Stomach (tissue), 9 donors: ENCODE measurements around the gene ZMYND12. TPM values are rescaled to one million over a fixed set of nuclear protein-coding genes. Genes with fewer than 3 reads are reported as not detected.

Experiments used
- DNase-seq, 2 donors: peaks; one replicate each; pipeline versions ENCODE4 v3.0.0 to v3.0.0-alpha.2; 2013 to 2019
- H3K27ac ChIP-seq, 5 donors: fragments of 200-600 bp in 4 of 5; sonication (generic) in 4 of 5; one replicate each; pipeline ENCODE4 v1.5.1; 2013 to 2019; ENCODE audit warnings: mild to moderate bottlenecking in 1 of 5, moderate library complexity in 1 of 5
- H3K27me3 ChIP-seq, 3 donors: fragments of 200-600 bp; sonication (generic); one replicate each; pipeline ENCODE4 v1.5.1; 2017 to 2019; ENCODE audit warnings: mixed run types in 1 of 3
- H3K36me3 ChIP-seq, 4 donors: fragments of 200-600 bp; sonication (generic); 1 replicate in 3 of 4; 2 replicates in 1 of 4; pipeline ENCODE4 v1.5.1; 2016 to 2019
- H3K4me1 ChIP-seq, 4 donors: fragments of 200-600 bp; sonication (generic); one replicate each; pipeline ENCODE4 v1.5.1; 2016 to 2019
- H3K4me3 ChIP-seq, 4 donors: fragments of 200-600 bp; sonication (generic) in 3 of 4; one replicate each; pipeline ENCODE4 v1.5.1; 2016 to 2019; ENCODE audit warnings: mild to moderate bottlenecking in 1 of 4
- H3K9me3 ChIP-seq, 4 donors: fragments of 200-600 bp; sonication (generic); one replicate each; pipeline ENCODE4 v1.5.1; 2016 to 2019
- CTCF ChIP-seq, 7 experiments: fragments of 450-650 bp in 4 of 7; fragments of 200-600 bp in 3 of 7; sonication (generic) in 3 of 7; IDR thresholded peaks; one replicate each; pipeline ENCODE4 v1.5.1; 2016 to 2019; ENCODE audit warnings: antibody characterized with exemption in 7 of 7, control low read depth in 2 of 7, mild to moderate bottlenecking in 1 of 7
- EP300 ChIP-seq: sonication (generic); formaldehyde crosslinking; IDR thresholded peaks from one replicate; pipeline ENCODE4 v1.6.1; 2017; ENCODE audit warnings: antibody characterized with exemption
- POLR2A ChIP-seq, 4 donors: fragments of 450-650 bp; IDR thresholded peaks; one replicate each; pipeline ENCODE4 v1.6.1; 2016; ENCODE audit warnings: antibody characterized with exemption in 4 of 4, control low read depth in 2 of 4, mild to moderate bottlenecking in 1 of 4, moderate library complexity in 1 of 4
- POLR2AphosphoS5 ChIP-seq, 3 donors: sonication (generic); formaldehyde crosslinking; IDR thresholded peaks; one replicate each; pipeline ENCODE4 v1.6.1; 2016; ENCODE audit warnings: antibody characterized with exemption in 3 of 3
- WGBS, 5 donors: extraction: QIAGEN DNeasy Blood & Tissue Kit in 3 of 5; methylation state at CpG; one replicate each; pipeline versions ENCODE4 v1.1.5 to v1.1.7; 2013 to 2018; 5-methylcytosine and 5-hydroxymethylcytosine counted together
- intact Hi-C: fragments of 100-400 bp; cut with DNase I; formaldehyde crosslinking; loops from one replicate; pipeline ENCODE4 v1.15.1; 2023; ENCODE audit warnings: low total_unique reads
- polyA plus RNA-seq, 3 donors: library from polyadenylated mRNA; stranded (reverse); fragments of 200-250 nt; gene quantifications; one replicate each; pipeline ENCODE4 v1.2.3, GENCODE V29; 2013
- total RNA-seq, 5 donors: library from RNA; depleted of rRNA; stranded (reverse); fragments of >200 nt; gene quantifications; one replicate each; pipeline versions ENCODE4 v1.1.0 to v1.2.3, GENCODE V29; 2014 to 2016
- donor health status: healthy with polysubstance abuse.
- donor health status: Bipolar disorder and iron deficiency.
- donor health status: healthy.

ZMYND12 gene
- total and polyA plus RNA-seq, 8 donors, result 0.18 to 245 (median 1.9) TPM; not detected in 2

- intact Hi-C loops, result no loop called here
Observed at GRCh38 chr1:42484382-42484781, 28.6 kb upstream of the ZMYND12 start.

GRCh38 chr1:42482635-42483153, 26.9 kb upstream of the ZMYND12 start:
- H3K27ac ChIP-seq, result no peak overlapping the region
- intact Hi-C loops, result no loop called here
- H3K4me3 ChIP-seq, result no peak overlapping the region
- TF ChIP-seq CTCF (IDR thresholded peaks at IDR 0.05), result no peak
- TF ChIP-seq POLR2A (IDR thresholded peaks at IDR 0.05), result no peak
- no peak for TF ChIP-seq POLR2AphosphoS5 (IDR thresholded peaks at IDR 0.05)
- TF ChIP-seq EP300, result no peak
- no peak for DNase-seq
- no peaks in the 10 kb centered on the region for H3K4me1 ChIP-seq
- no peaks in the 10 kb centered on the region for H3K9me3 ChIP-seq
- H3K36me3 ChIP-seq, result peaks cover 4 to 42% (median 31%) of the 10 kb centered on the region in 4 donors
- no peaks in the 10 kb centered on the region for H3K27me3 ChIP-seq
- 83 to 93% (median 89%) methylated on average over 2 of the region's 2 CpGs for WGBS, 5 donors

More at GRCh38 chr1:42484382-42484781, 28.6 kb upstream of the ZMYND12 start:
- DNase-seq, result no peak
- no peaks in the 10 kb centered on the region for H3K9me3 ChIP-seq
- no peak overlapping the region for H3K27ac ChIP-seq
- WGBS, 5 donors, result 81 to 90% (median 84%) methylated on average over 2 of the region's 2 CpGs
- TF ChIP-seq CTCF (IDR thresholded peaks at IDR 0.05) (no peak), POLR2AphosphoS5 (IDR thresholded peaks at IDR 0.05) (no peak), EP300 (no peak), POLR2A (IDR thresholded peaks at IDR 0.05) (no peak)
- peaks cover 4 to 42% (median 31%) of the 10 kb centered on the region in 4 donors for H3K36me3 ChIP-seq
- H3K4me3 ChIP-seq, result no peak overlapping the region
- no peaks in the 10 kb centered on the region for H3K27me3 ChIP-seq
- H3K4me1 ChIP-seq, result no peaks in the 10 kb centered on the region

- Histone ChIP-seq H3K27ac (no peak overlapping the region), H3K27me3 (no peaks in the 10 kb centered on the region), H3K9me3 (no peaks in the 10 kb centered on the region), H3K4me1 (no peaks in the 10 kb centered on the region), H3K36me3 (peaks cover 4 to 37% (median 31%) of the 10 kb centered on the region in 4 donors), H3K4me3 (no peak overlapping the region)
- DNase-seq, result no peak
- intact Hi-C loops, result no loop called here
- TF ChIP-seq CTCF (IDR thresholded peaks at IDR 0.05) (no peak), POLR2AphosphoS5 (IDR thresholded peaks at IDR 0.05) (no peak), EP300 (no peak), POLR2A (IDR thresholded peaks at IDR 0.05) (no peak)
- 100% methylated on average over 1 of the region's 1 CpG for WGBS, 5 donors
Observed at GRCh38 chr1:42480921-42481320, 25.1 kb upstream of the ZMYND12 start.

GRCh38 chr1:42479621-42480020, 23.8 kb upstream of the ZMYND12 start:
- Histone ChIP-seq H3K27me3 (no peaks in the 10 kb centered on the region), H3K4me1 (no peaks in the 10 kb centered on the region), H3K4me3 (no peak overlapping the region), H3K27ac (no peak overlapping the region), H3K36me3 (peaks cover 4 to 37% (median 31%) of the 10 kb centered on the region in 4 donors), H3K9me3 (no peaks in the 10 kb centered on the region)
- TF ChIP-seq EP300 (no peak), CTCF (IDR thresholded peaks at IDR 0.05) (no peak), POLR2AphosphoS5 (IDR thresholded peaks at IDR 0.05) (no peak), POLR2A (IDR thresholded peaks at IDR 0.05) (no peak)
- intact Hi-C loops, result no loop called here
- WGBS, 5 donors, result 54 to 79% (median 75%) methylated on average over 4 of the region's 4 CpGs
- no peak for DNase-seq
